ENCODE measurements around the gene MYBPH.

The MYBPH gene

DNA sequence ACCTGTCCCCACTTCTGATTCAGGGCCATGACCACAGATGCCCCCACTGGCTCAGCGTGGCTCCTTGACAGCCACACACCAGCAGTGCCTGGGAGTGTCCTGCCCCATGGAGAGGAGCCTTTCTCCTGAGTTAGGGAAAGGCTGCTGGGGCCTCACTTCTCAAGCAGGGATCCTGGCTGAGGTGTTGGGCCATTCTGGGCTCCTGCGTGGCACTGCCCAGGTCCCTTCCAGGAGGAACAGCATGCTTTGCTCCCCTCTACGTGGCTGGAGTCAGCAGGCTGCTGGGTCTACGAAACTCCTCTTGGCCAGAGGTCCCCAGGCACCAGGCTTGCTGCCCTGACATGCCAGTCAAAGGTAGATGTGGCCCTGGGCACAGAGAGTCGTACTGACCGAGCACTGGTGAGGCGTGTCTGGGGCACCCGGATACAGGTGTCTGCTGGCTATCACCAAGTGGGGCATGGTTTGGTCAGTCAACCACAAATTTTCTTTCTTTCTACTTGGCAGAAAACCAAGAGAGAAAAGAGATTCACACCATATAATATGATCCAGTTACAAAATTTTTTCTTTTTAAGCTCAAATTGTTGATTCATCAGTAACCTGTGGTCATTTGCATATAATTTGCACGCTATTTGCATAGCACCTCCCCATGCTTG lies 44.0 kb downstream of the MYBPH start:
- no peak for DNase-seq (ENCODE audit: low read depth in 1 of 2, low spot score in 1 of 2)
- TF ChIP-seq JUND (IDR thresholded peaks at IDR 0.05; ENCODE audit: low read depth) = no peak
- in situ Hi-C loops (cut with HindIII; ENCODE audit: low pct_unique_long_range_greater_than_20kb, low sequenced_read_pairs) = no loop called here

DNA sequence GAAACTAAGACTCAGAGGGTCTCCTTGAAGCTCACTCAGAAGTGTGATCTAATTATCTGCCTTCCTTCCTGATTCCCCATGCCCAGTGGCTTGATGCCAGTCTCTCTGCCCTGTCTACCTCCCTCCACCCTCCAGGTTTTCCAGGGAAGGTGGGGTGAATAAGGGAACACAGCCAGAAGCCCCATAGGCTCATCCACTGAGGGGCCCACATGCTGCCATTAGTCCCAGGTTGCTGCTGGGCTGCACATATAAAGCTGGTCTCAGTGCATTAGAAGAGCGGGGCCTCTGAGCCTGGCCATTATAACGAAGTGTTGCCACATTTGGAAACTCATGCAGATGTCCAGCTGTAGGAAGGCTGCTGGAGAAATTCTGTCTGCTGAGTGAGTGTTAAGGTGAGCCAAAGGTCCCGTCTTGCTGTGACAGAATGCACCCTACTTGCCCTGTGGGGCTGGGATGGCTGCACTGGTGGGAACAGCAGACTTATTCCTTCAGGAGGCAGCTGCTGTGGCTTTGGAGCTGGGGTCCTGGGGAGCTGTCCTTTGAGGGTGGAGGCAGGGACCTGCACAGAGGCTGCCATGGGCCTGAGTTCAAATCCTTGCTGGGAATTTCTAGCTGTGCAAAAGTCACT lies 45.2 kb downstream of the MYBPH start:
- DNase-seq (ENCODE audit: low read depth in 1 of 2, low spot score in 1 of 2) = no peak
- in situ Hi-C loops (cut with HindIII; ENCODE audit: low pct_unique_long_range_greater_than_20kb, low sequenced_read_pairs) = no loop called here
- TF ChIP-seq JUND (IDR thresholded peaks at IDR 0.05; ENCODE audit: low read depth) = no peak

- DNase-seq (ENCODE audit: low read depth in 1 of 2, low spot score in 1 of 2) = peak in 1 of 2 experiments; percentile 24
- in situ Hi-C loops (cut with HindIII; ENCODE audit: low pct_unique_long_range_greater_than_20kb, low sequenced_read_pairs) = no loop called here
- no peak for TF ChIP-seq JUND (IDR thresholded peaks at IDR 0.05; ENCODE audit: low read depth)
Measured at GRCh38 chr1:203129501-203130231, 46.0 kb downstream of the MYBPH start.

- TF ChIP-seq JUND (IDR thresholded peaks at IDR 0.05; ENCODE audit: low read depth) = no peak
- in situ Hi-C loops (cut with HindIII; ENCODE audit: low pct_unique_long_range_greater_than_20kb, low sequenced_read_pairs) = no loop called here
- no peak for DNase-seq (ENCODE audit: low read depth in 1 of 2, low spot score in 1 of 2)
Measured at GRCh38 chr1:203128716-203129500, 46.7 kb downstream of the MYBPH start.

DNA sequence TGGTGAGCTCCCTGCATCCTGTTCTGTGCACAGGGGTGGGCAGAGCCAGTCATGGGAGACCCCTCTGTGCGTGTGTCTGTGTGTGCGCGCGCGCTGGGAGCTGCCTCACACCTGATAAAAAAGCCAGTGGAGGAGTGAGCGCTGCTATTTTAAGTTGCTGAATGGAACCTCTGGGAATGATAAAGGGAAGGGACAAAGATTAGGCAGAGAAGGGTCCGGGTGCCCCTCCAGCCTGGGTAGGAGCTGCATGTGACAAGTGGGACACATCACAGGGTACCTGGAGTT lies 47.3 kb downstream of the MYBPH start:
- DNase-seq (ENCODE audit: low read depth in 1 of 2, low spot score in 1 of 2) = no peak
- in situ Hi-C loops (cut with HindIII; ENCODE audit: low pct_unique_long_range_greater_than_20kb, low sequenced_read_pairs) = no loop called here

GRCh38 chr1:203127666-203128430 lies 47.8 kb downstream of the MYBPH start, which contains the start of gene ADORA1:
ADORA1 (plus strand) TSS chr1:203127726; CDS start chr1:203128842, 1,116 bp downstream.
- DNase-seq (ENCODE audit: low read depth in 1 of 2, low spot score in 1 of 2) = peak; percentile 77 to 88
- no peak for TF ChIP-seq JUND (IDR thresholded peaks at IDR 0.05; ENCODE audit: low read depth)
- in situ Hi-C loops (cut with HindIII; ENCODE audit: low pct_unique_long_range_greater_than_20kb, low sequenced_read_pairs) = no loop called here

More for the DNA sequence above, 47.3 kb downstream of the MYBPH start:
- no peak for TF ChIP-seq JUND (IDR thresholded peaks at IDR 0.05; ENCODE audit: low read depth)

DNA sequence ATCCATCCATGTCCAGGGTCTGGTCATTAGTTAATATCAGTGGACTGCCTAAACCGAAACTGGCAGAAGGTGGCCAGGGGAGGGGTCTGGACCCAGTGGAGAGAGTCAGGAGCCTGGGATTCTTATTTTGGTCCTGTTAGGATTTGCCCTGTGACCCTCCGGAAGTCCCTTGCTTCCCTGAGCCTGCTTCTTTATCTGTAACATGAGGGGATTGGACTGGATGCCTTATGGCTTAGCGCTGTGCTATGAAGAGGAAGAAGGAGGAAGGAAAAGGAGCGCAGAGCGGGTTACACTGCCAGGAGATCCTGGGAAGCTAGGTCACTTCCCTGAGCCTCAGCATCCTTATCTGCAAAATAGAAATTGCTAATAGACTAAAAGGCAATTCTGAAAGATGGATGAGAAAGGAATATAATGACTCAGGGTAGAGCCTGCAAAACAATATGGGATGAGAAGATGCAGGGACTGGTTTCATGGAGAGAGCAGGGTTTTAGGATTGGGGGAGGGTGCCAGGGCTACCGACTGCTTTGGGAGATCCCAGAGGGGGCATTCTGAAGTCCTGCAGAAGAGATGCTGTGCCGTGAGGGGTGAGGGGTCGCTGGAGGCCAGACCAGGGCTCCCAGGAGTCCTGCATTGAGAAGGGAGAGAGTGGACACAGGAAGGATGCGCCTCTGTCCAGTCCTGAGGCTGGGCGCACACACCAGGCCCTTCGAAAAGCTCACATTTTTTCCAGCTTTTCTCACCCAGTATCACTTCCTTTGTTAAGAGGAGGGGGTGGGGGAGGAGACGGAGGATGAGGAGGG lies 48.6 kb downstream of the MYBPH start:
- in situ Hi-C loops (cut with HindIII; ENCODE audit: low pct_unique_long_range_greater_than_20kb, low sequenced_read_pairs) = no loop called here
- no peak for TF ChIP-seq JUND (IDR thresholded peaks at IDR 0.05; ENCODE audit: low read depth)
- DNase-seq (ENCODE audit: low read depth in 1 of 2, low spot score in 1 of 2) = no peak

GRCh38 chr1:203126151-203126865 lies 49.3 kb downstream of the MYBPH start:
- peak; percentile 35 to 62 for DNase-seq (ENCODE audit: low read depth in 1 of 2, low spot score in 1 of 2)
- TF ChIP-seq JUND (IDR thresholded peaks at IDR 0.05; ENCODE audit: low read depth) = no peak
- in situ Hi-C loops (cut with HindIII; ENCODE audit: low pct_unique_long_range_greater_than_20kb, low sequenced_read_pairs) = no loop called here

DNA sequence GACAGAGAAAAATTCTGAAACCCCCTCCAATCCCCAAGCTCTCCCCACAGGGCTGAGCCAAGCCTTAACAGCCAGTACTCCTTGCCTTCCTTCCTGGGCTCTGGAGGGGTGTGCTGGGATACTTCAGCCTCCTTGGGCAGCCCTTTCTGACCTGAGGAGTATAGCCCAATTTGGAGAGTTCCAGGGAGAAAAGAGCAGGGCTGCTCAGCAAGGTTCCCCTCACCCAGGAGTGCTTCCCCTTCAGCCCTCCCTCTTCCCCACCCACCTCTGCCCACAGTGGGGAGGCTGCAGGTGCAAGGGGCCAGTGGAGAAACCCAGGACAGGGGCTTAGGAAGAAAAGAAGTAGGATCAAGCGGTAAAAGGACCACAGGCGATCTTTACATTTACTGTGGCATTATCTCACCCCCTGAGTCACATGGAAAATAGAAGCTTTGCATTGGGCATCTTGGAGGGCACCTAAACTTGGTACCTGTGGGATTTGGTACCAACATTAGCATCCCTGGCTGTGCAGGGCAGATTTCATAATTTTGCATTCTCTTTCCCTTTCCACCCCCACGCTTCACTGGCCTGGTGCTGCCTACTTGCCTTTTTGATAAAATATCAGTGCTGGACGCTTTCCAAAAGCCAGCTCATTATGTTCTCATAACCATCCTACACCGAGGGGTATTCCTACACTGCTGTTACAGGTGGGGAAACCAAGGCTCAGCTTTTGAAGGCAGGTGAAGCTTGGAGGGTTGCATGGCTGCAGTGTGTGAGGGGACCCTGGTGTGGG lies 50.9 kb downstream of the MYBPH start:
- DNase-seq (ENCODE audit: low read depth in 1 of 2, low spot score in 1 of 2) = no peak
- TF ChIP-seq JUND (IDR thresholded peaks at IDR 0.05; ENCODE audit: low read depth) = no peak
- in situ Hi-C loops (cut with HindIII; ENCODE audit: low pct_unique_long_range_greater_than_20kb, low sequenced_read_pairs) = no loop called here

DNA sequence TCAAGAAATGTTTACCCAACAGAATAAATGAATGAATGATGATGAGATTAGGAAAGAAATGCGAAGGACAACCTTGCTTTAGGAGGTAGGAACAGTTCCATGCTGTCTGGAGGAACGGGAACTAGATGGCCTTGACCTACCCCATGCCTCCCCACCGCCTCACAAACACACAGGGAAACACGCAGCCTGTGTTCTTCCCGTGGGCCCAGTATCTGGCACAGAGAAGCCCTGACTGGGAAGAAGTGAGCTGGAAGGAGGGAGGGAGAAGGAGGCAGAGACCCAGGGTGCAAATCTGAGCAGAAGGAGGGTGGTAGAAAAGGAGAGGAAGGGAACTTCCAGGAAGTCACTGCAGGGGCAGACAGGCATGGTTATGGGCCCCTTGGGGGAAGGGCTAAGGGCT lies 51.6 kb downstream of the MYBPH start:
- no peak for TF ChIP-seq JUND (IDR thresholded peaks at IDR 0.05; ENCODE audit: low read depth)
- DNase-seq (ENCODE audit: low read depth in 1 of 2, low spot score in 1 of 2) = no peak
- in situ Hi-C loops (cut with HindIII; ENCODE audit: low pct_unique_long_range_greater_than_20kb, low sequenced_read_pairs) = no loop called here

Measured in T47D (cell line).